ENCODE measurements around the gene PLPPR3.

Gene PLPPR3

GRCh38 chr19:815775-816499 is 5.8 kb downstream of the PLPPR3 start:
- TF ChIP-seq PPARA (CRISPR knock-in tag; IDR thresholded peaks at IDR 0.05; ENCODE audit: borderline replicate concordance): no peak
- TF ChIP-seq CREB5 (CRISPR knock-in tag; IDR thresholded peaks at IDR 0.05; ENCODE audit: low read depth): no peak
- TF ChIP-seq ZFP30 (CRISPR knock-in tag; IDR thresholded peaks at IDR 0.05): no peak
- no peak for TF ChIP-seq SNAI2 (CRISPR knock-in tag; IDR thresholded peaks at IDR 0.05)
- no peak for TF ChIP-seq TOX (CRISPR knock-in tag; IDR thresholded peaks at IDR 0.05; ENCODE audit: borderline replicate concordance)
- TF ChIP-seq PATZ1 (CRISPR knock-in tag; IDR thresholded peaks at IDR 0.05; ENCODE audit: borderline replicate concordance): no peak
- no peak for TF ChIP-seq CSRNP3 (CRISPR knock-in tag; IDR thresholded peaks at IDR 0.05)
- no peak for TF ChIP-seq ZFP3 (CRISPR knock-in tag; IDR thresholded peaks at IDR 0.05)
- no peak for TF ChIP-seq ISL1 (CRISPR knock-in tag; IDR thresholded peaks at IDR 0.05)
- no peak for TF ChIP-seq ZNF565 (CRISPR knock-in tag; conservative IDR thresholded peaks at IDR 0.05; ENCODE audit: low read depth)
- no peak for TF ChIP-seq CSDC2 (CRISPR knock-in tag; IDR thresholded peaks at IDR 0.05)
- TF ChIP-seq ARNTL (CRISPR knock-in tag; IDR thresholded peaks at IDR 0.05; ENCODE audit: borderline replicate concordance, low read depth): no peak
- TF ChIP-seq POU6F1 (CRISPR knock-in tag; IDR thresholded peaks at IDR 0.05; ENCODE audit: borderline replicate concordance, low read depth): no peak
- TF ChIP-seq ZNF70 (CRISPR knock-in tag; IDR thresholded peaks at IDR 0.05): no peak
- no peak for TF ChIP-seq TCF4 (CRISPR knock-in tag; IDR thresholded peaks at IDR 0.05; ENCODE audit: borderline replicate concordance)
- TF ChIP-seq ESRRG (CRISPR knock-in tag; IDR thresholded peaks at IDR 0.05): no peak
- no peak for TF ChIP-seq ZC3H10 (CRISPR knock-in tag; IDR thresholded peaks at IDR 0.05)
- TF ChIP-seq OSR1 (CRISPR knock-in tag; IDR thresholded peaks at IDR 0.05): no peak
- no peak for TF ChIP-seq ZNF8 (CRISPR knock-in tag; IDR thresholded peaks at IDR 0.05)
- no peak for ATAC-seq

- peak; percentile 21 for ATAC-seq
- TF ChIP-seq ZNF565 (CRISPR knock-in tag; conservative IDR thresholded peaks at IDR 0.05; ENCODE audit: low read depth): no peak
- TF ChIP-seq POU6F1 (CRISPR knock-in tag; IDR thresholded peaks at IDR 0.05; ENCODE audit: borderline replicate concordance, low read depth): no peak
- no peak for TF ChIP-seq ZFP30 (CRISPR knock-in tag; IDR thresholded peaks at IDR 0.05)
- no peak for TF ChIP-seq GLIS3 (CRISPR knock-in tag; IDR thresholded peaks at IDR 0.05)
- TF ChIP-seq ISL1 (CRISPR knock-in tag; IDR thresholded peaks at IDR 0.05): no peak
- no peak for TF ChIP-seq CSDC2 (CRISPR knock-in tag; IDR thresholded peaks at IDR 0.05)
- TF ChIP-seq CSRNP3 (CRISPR knock-in tag; IDR thresholded peaks at IDR 0.05): no peak
- TF ChIP-seq BACH2 (CRISPR knock-in tag; IDR thresholded peaks at IDR 0.05; ENCODE audit: borderline replicate concordance): no peak
- TF ChIP-seq ESRRG (CRISPR knock-in tag; IDR thresholded peaks at IDR 0.05): no peak
- no peak for TF ChIP-seq ZC3H10 (CRISPR knock-in tag; IDR thresholded peaks at IDR 0.05)
- no peak for TF ChIP-seq CREB5 (CRISPR knock-in tag; IDR thresholded peaks at IDR 0.05; ENCODE audit: low read depth)
- TF ChIP-seq PATZ1 (CRISPR knock-in tag; IDR thresholded peaks at IDR 0.05; ENCODE audit: borderline replicate concordance): no peak
- TF ChIP-seq PPARA (CRISPR knock-in tag; IDR thresholded peaks at IDR 0.05; ENCODE audit: borderline replicate concordance): no peak
These were observed 6.5 kb downstream of the PLPPR3 start for GRCh38 chr19:815079-815774.

Measured in SK-N-SH treated with all-trans-retinoic acid at 6 μM for 48 hours (cell line).